GM12873 (cell line): ENCODE data around the gene MCOLN3.

Experiments used
- TF ChIP-seq, protein P1 (sequence below): IDR thresholded peaks from 2 replicates; pipeline ENCODE4 v1.5.1; 2012; ENCODE audit warnings: low read depth, mild to moderate bottlenecking, moderate library complexity, low read length, control low read depth; ENCODE audit not compliant: insufficient read depth; ENCODE audit errors: missing control alignments

The MCOLN3 gene, protein sequence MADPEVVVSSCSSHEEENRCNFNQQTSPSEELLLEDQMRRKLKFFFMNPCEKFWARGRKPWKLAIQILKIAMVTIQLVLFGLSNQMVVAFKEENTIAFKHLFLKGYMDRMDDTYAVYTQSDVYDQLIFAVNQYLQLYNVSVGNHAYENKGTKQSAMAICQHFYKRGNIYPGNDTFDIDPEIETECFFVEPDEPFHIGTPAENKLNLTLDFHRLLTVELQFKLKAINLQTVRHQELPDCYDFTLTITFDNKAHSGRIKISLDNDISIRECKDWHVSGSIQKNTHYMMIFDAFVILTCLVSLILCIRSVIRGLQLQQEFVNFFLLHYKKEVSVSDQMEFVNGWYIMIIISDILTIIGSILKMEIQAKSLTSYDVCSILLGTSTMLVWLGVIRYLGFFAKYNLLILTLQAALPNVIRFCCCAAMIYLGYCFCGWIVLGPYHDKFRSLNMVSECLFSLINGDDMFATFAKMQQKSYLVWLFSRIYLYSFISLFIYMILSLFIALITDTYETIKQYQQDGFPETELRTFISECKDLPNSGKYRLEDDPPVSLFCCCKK

DNA sequence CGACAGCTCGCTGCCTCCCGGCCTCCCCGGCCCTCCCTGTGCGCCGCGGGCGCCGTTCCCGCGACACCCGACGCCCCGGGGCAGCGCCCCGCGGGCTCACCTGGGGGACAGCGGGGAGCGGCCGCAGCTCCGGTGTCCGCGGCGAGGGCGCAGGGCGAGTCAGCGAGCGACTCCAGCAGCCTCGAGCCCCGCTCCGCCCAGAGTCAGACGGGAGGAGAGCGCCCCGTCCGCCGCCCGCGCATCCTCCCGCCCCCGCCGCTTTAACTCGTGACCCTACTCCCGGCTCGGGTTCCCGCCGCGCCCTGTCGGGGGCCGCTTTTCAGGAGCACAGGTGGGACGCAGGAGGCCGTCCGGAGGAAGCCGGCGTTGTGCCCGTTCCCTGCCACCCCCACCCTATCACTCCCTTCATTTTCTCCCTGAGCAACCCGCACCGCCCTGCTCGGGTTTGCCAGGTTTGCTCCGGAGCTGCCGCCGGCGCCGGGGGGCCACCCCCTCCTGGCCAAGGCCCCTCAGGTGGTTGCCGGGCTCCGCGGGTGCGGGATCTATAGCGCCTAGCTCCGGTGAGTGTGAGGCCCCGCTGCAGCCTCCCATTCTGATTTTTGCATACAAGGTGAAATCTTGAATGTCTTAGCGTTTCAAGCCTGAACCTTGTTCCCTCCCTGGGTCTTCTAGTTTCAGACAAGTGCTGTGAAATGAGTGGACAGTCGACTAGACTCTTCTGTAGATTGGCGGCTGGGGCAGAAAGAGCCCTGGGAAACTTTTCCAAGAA, at the start of gene MCOLN3:
Gene MCOLN3 (minus strand): TSS at position 205 of the 769 bp plus-strand sequence. CDS start 3,140 bp downstream, outside the sequence.
- TF ChIP-seq, protein P1, sequence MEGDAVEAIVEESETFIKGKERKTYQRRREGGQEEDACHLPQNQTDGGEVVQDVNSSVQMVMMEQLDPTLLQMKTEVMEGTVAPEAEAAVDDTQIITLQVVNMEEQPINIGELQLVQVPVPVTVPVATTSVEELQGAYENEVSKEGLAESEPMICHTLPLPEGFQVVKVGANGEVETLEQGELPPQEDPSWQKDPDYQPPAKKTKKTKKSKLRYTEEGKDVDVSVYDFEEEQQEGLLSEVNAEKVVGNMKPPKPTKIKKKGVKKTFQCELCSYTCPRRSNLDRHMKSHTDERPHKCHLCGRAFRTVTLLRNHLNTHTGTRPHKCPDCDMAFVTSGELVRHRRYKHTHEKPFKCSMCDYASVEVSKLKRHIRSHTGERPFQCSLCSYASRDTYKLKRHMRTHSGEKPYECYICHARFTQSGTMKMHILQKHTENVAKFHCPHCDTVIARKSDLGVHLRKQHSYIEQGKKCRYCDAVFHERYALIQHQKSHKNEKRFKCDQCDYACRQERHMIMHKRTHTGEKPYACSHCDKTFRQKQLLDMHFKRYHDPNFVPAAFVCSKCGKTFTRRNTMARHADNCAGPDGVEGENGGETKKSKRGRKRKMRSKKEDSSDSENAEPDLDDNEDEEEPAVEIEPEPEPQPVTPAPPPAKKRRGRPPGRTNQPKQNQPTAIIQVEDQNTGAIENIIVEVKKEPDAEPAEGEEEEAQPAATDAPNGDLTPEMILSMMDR, result no peak

DNA sequence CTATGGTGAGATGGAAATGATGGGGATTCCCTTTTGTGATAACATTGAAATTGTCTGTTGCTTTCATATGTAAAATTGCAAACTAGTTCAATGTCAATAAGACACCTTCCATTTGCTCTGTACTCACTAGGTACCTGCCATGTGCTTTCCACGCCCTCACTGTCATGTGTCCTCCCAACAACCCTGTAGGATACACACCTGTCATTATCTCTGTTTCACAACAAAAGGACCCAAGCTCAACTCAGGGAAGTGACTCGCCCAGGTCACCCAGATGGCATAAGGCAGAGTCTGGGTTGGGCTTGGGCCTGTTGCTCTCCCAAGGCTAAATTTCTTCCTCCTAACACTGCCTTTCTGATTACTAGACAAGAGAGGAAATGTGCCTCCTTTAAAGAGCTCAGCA, 45.3 kb upstream of the MCOLN3 start:
- TF ChIP-seq, protein P1, result no peak

DNA sequence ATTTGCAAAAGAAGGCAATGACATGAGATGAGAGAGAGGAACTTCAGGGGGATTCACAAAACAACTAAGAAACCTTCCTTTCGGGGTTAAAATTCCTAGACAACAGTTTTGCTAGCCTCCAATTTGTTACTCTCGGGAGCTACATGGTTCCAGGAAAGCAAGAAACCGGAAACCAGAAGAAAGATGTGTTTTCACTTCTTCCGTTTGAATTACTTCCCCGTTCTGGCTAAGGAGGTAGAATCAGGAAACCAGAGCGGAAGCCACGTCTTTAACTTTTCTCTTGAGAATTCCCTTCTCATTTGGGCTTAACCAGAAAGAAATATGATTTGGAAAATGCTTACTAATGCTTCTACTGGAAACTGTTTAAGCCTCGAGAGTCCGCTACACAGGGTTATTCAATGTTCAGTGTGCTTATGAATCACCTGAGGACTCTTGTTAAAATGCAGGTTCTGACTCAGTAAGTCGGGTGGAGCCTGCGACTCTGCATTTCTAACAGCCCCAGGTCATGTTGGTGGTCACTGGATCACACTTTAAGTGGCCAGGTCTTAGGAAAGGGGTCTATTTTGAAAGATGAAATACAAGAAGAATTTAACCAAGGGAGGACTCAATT, 43.5 kb upstream of the MCOLN3 start:
- TF ChIP-seq, protein P1, result no peak

DNA sequence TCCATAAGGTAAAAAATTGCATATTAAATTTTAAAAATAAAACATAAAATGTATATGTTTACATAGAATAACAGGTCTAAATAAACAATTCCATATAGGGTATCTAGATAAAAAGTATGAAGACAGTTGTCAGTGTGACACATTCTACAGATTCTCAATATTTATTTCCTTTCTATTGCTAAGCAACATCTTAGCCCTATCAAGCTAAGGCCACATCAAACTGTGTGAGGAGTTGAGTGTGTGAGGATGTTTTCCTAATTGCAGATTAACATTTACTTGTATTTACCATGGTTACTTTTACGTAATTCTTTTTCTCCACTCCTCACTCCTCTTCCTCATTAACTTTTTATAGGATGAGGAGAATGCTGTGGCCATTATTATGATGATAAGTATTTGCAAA, 41.9 kb upstream of the MCOLN3 start:
- TF ChIP-seq, protein P1, result no peak

DNA sequence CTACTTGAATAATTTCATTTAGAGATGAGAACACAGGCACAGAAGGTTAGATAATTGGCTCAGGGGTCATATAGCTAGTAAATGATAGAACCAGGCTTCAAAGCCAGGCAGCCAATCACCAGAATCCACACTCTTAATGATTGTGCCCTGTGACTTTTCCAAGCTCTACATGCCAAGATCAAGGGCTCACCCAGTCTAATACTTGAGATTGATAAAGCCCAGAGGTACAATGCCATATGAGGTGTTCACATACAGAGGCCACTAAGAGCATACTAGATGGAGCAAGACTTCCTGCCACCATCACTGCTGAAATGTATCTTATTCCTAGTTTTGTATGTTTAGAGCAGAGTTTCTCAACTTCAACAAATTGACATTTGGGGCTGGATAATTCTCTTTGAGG, 40.9 kb upstream of the MCOLN3 start:
- TF ChIP-seq, protein P1, result no peak

DNA sequence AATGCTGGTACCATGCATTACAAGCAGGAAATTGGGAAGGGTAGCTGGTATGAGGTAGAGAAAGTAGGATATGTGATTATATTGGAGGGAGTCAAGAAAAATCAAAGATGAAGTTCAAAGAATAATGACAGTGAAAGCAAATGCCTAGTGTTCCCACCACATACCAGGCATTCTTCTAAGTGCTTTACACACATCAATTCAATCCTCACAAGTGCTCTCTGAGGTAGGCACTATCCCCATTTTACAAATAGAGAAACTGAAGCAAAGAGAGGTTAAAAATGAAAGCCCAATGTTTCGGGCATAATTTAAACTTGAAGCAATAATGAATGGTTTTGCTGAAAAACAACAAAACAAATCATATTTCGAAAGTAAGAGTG, 40.1 kb upstream of the MCOLN3 start:
- TF ChIP-seq, protein P1, result no peak

DNA sequence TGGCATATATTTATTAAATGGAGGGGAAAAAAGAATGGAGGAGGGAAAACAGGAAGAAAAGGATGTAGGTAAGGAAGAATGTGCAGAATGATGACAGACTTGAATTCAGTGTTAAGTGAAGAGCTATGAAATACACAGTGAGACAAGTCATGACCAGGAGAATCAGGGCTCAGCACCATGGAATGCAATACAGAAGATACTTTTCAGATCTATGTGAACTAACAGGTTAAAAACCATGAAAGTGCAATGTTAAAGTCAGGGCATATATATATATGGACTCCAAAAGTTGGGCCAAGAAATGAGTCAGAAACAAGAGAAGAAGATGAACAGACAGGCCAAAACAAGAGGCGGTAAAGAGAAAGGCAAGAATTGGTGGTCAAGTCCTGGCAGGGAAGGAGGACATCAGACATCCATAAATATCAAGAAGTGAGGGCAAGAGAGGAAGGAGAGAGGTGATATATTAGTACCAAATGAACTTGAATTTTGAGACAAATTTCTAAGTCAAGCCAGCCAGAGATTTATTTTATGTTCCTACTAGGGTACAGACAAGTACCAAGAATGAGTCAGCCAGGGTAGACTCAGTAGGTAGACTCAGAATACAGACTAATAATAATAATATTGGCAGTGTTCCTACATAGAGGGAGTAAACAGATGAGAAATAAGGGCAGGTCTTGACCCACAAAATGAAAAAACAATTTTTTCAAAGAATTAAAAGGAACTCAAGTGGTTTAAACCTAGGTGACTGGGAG, 39.5 kb upstream of the MCOLN3 start:
- TF ChIP-seq, protein P1, result no peak
